CD4-positive, alpha-beta T cell treated with Interleukin-6 for 4 hours (primary cell): Measurements from ENCODE around the gene POU2F2.

ENCODE experiments used
- DNase-seq: peaks from one replicate; pipeline ENCODE4 v3.0.0-alpha.2; 2020; ENCODE audit warnings: mixed read lengths

The POU2F2 gene

DNA sequence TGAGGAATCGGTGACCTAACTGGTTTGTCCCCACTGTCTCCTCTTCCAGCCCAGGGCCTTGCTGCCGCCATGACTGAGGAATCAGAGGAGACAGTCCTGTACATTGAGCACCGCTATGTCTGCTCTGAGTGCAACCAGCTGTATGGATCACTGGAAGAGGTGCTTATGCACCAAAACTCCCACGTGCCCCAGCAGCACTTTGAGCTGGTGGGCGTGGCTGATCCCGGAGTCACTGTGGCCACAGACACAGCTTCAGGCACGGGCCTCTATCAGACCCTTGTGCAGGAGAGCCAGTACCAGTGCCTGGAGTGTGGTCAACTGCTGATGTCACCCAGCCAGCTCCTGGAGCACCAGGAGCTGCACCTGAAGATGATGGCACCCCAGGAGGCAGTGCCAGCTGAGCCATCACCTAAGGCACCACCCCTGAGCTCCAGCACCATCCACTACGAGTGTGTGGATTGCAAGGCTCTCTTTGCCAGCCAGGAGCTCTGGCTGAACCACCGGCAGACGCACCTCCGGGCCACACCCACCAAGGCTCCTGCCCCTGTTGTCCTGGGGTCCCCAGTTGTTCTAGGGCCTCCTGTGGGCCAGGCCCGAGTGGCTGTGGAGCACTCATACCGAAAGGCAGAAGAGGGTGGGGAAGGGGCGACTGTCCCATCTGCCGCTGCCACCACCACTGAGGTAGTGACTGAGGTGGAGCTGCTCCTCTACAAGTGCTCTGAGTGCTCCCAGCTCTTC, 53.5 kb downstream of the POU2F2 start:
- DNase-seq: no peak

DNA sequence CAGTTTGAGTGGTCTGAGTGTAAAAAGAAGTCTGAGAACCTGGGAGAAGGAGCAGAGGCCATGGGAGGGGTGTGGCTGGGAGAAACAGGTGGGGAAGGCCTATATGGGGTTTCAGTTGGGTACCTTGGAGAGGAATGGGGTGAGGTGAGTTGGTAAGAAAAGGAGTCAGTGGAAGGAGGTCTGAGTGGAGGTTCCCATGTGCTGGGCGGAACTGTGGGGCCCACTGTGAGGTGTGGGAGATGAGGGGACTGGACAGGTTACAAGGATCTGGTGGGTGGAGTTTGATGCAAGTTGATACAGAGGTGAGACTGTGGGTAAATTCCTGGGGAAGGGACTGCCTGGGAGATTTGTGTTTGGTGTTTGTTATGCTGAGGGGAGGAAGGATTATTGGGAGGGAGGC, 54.2 kb downstream of the POU2F2 start:
- no peak for DNase-seq

DNA sequence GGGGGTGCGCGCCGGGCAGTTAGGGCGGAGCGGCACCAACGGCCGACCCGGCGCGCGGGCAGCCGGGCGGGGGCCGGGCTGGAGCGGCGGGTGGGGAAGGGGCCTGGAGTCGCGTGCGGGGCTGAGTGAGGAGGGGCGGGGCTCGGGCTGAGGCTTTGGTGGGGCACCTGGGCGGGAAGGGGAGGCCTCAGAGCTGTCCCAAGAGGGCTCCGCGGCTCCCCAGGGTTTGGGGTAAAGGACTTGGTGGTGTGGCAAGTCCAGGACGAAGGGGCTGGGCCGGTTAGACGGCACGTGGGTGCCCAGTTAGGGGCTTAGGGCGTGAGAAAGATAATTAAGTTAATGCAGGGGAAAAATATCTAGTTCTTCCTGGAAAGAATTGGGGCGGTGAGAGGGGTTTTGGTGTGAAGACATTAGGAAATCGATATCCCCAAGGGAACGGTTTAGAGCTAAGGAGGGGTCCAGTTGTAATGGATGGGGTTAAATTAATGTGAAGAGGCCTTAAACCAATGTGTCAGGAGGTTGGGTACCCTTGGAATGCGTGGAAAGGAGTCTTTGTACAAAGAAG, 55.8 kb downstream of the POU2F2 start:
- DNase-seq: peak; percentile 55

DNA sequence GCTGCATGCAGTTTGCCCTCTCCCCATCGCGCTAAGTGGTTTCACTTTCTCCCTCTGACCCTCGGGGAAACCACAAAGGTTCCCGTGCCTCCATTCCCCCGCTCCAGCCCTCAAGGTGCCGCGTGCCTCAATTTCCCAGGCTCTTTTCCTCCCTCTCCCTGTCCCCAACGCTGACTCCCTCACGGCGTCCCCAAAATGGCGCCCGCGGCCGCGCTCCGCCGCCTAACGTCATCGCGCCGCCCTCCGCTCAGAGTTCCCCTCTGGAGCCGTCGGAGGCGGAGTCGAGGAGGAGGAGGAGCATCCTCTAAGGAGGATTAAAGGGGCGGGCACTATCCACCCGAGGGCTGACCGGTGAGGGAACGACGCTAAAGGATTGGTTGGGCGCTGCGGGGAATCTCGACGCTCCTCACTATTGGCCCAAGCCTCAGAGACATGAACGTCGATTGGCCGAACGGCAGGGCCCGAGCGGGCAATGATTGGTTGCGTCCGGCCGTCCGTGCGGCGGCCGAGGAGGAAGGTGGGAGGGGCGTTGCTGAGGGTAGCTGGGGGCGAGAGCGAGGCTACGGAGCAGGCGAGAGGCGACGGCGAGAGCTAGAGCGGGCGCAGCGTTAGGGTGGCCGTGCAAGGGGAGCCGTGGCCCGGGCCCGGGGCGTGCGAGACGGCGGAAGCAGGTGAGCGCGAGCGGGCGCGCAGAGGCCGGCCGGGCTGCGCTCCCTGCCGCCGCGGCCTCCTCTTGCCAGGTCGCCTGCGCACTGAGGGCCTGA, 56.4 kb downstream of the POU2F2 start, which contains the start of gene ZNF574:
Gene ZNF574 (plus strand): TSS at position 551 of the 764 bp plus-strand sequence. CDS start 2,441 bp downstream, outside the sequence.
- peak; percentile 99 for DNase-seq

DNA sequence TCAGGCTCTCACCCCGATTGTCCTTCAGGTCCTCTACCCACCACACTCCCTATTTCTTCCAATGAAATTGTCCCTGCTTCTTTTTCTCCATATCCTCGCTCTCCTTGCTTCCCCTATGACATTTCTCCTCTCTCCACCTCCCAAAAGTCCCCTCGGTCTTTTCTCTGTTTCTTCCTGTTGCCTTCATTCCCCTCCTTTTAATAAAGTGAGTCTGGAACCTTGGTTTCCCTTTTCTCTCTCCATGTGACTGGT, 57.0 kb downstream of the POU2F2 start:
- DNase-seq: no peak

DNA sequence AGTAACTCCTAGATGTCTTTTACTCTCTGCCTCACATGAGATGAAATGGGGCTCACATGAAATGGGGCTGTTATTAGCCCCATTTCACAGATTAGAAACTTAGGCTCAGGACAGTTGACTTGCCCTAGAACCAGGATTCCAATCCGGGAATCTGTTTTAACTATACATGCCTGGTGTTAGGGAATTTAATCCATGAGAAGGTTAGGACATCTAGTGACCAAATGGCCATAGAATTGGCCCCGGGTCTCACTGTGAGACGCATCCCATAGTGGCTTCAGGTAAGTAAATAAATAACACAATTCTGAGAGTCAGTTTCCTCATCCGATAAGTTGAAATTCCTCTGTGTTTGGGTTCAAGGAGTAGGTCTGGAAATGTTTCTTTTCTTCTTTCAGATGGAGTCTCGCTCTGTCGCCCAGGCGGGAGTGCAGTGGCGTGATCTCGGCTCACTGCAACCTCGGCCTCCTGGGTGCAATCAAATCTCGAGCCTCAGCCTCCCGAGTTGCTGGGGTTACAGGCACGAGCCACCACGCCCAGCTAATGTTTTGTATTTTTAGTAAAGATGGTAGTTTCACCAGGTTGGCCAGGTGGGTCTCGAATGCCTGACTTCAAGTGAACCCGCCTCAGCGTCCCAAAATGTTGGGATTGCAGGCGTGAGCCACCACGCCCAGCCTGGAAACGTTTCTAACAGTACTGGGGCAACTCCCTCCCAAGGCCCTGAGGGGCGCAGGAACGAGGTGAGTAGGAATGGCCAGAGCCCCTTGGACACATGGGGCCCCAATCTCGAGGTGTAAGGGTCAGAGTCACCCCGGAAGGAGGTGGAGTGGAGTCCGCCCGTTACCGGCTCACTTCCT, 57.5 kb downstream of the POU2F2 start:
- DNase-seq: peak; percentile 18

DNA sequence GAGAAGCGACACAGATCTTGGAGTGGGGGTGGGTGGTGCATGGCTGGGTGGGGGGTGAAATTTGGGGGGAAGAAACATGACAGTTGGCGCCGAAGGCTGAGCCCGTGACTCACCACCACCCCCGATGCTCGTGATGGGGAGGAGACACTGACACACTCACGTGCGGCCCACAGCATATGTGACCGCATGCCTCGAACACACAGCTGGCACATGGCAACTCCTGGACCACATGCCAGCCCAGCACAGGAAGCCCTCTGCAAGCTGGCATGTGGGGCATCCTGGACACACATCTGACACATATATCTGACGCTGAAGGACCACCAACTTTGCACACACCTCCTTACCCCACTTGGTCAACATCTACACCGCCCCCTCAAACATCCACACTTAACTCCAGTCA, 61.0 kb downstream of the POU2F2 start:
- DNase-seq: no peak

GRCh38 chr19:42069619-42070351, 62.5 kb downstream of the POU2F2 start, which contains the start of gene GRIK5:
Gene GRIK5 (minus strand): TSS chr19:42070206. CDS start chr19:42065770, 4,436 bp downstream.
- DNase-seq: no peak

- no peak for DNase-seq
Measured at GRCh38 chr19:42068756-42069571, 63.3 kb downstream of the POU2F2 start.

DNA sequence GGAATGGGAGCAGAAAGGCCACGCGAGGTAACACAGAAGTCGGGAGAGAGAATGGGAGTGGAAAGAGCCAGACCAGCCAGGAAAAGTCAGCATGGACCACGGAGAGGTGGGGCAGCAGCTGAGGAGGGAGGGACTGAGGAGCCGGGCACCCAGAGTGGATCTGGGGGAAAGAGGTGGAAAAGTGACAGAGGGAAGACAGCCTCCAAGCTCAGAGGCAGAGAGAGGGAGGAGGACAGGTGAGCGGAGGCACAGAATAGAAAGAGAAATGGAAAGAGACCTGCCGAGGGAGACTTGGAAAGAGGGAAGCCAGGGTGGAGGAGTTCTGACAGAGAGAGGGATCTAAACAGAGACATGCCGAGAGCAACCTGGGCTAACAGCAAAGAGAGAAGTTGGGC, 63.9 kb downstream of the POU2F2 start:
- DNase-seq: no peak

DNA sequence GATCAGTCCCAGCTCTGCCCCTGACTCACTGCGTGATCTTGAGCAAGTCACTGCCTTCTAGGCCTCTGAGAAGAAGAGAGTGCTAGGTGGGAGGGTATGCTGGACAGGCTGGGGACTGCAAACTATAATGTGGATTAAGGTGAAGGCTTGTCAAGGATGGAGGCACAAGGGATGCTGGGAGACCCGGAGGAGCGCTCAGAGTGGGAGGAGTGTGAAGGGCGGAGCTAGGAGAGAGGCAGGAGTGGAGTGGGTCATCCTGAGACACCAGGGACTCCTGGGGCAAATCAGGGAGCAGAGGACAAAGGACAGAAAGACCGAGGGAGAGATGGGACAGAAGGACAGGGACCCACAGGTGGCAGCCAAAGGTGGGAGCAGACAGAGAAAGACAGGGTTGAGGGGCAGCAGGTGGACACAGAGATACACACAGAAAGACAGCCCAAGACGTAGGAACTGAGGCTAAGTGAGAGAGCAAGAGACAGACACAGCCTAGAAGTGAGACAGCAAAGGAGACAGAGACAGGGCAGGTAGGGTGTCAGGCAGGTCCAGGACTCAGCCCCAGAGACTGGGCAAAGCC, 64.8 kb downstream of the POU2F2 start:
- no peak for DNase-seq

GRCh38 chr19:42066075-42066754, 66.0 kb downstream of the POU2F2 start:
- DNase-seq: no peak

DNA sequence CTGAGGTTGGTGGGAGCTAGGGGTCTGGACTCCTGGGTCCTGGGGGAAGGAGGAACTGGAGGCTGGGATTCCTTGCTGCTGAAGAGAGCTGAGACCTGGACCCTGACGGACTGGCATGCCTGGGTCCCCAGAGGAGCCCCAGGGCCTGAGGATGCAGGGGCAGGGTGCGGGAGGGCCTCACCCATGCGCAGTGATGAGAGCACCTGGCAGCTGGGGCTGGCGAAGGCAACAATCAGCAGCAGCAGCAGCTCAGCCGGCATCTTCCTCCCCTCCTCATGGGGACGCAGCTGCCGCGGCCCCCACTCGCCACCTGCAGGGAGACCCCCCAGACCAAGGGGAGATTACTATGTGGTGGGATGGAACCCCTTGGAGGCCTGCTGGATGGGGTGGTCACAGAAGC, 66.7 kb downstream of the POU2F2 start:
- no peak for DNase-seq

DNA sequence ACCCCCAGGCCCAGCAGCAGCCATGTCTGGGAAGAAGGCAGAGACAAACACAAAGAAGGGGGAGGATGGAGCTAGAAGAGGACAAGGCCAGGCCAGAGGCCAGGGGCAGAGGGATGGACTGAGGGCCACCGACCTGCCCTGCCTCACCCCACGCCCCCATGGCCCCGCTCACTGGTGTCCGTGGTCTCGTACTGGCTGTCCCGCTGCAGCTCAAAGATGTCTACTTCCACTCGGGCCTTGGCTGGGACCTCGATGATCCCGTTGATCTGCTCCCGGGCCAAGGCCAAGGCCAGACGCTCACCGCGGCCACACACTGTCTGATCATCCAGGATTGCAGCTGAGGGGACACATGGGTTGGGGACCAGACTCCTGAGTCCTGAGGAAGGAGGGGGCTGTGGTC, 67.2 kb downstream of the POU2F2 start:
- no peak for DNase-seq

GRCh38 chr19:42064432-42064831, 67.8 kb downstream of the POU2F2 start:
- no peak for DNase-seq

DNA sequence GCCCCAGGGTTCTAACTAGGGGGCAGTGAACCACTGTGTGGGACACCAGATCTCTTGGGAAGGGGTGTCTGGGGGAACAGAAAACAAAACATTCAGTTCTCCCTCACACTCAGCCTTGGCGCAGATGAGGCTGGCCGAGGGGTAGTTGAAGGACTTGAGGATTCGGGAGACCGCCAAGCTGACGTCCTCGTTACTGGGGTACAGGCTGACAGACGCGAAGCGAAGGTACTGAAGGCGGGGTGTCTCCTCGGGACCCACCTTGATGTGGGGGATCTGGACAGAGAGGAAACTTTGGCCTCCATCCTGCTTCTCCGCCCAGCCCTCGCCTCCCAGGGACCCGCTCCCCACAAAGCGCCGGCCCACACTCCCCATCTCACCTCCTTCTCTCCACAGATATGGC, 69.9 kb downstream of the POU2F2 start:
- DNase-seq: no peak

DNA sequence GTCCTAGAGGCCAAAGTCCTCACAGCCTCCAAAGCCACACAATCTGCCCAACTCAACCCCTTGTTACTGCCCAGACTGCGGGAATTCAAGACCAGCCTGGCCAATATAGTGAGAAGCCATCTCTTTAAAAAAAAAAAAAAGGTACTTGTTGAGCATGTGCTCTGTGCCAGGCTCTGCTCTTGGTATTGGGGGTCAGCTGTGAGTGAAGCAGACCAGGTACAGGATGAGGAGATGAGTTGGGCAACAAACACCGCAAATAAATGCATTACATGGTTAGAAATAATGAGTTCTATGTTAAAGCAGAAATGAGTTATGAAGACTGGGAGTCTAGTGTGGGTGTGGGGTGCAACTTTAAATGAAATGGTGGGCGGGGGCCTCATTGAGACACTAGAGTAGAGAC, 72.1 kb downstream of the POU2F2 start:
- DNase-seq: no peak

DNA sequence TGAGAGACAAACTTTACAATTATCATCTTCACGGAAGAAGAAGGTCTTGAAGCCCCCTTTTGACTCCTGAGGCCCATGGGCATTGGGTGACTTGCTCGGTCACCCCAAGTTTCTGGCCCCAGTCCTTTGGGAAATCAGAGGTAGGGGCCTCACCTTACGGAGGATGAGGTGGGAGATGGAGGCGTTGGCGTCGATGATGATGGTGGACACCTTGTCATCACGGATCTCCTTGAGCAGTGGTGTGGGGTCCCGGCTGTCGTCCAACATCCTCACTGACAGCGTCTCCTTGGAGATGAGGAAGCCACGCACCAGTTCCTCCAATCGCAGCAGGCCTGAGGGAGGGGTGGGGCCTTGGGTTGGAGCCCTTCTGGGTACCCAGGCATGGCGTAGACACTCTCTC, 73.0 kb downstream of the POU2F2 start:
- no peak for DNase-seq

- no peak for DNase-seq
Measured at GRCh38 chr19:42057846-42058245, 74.4 kb downstream of the POU2F2 start.

DNA sequence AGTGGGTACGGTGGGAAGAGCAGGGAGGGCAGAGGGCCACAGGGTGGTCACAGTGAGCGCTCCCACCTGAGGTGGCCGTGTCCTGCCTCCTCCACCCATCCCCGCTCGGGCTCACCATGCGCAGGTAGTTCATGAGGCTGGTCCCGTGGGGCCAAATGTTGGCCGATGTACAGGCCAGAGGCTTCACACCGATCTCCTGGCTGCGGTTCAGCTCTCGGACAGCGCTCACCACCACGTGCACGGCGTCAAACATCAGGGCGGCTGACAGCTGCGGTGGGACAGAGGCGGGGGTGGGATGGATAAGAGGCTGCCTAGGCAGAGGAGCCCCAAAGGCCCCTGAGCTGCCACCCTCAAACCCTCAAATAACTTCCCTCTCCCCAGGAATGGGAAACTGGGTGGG, 78.0 kb downstream of the POU2F2 start:
- DNase-seq: no peak
